Measurements from ENCODE around the gene GUCD1. TPM values are rescaled to one million over a fixed set of nuclear protein-coding genes. Genes with fewer than 3 reads are reported as not detected.
A peak's percentile ranks its signal among the peaks of the same experiment; 100 is the strongest.

Gene GUCD1
- total and polyA plus RNA-seq, 7 donors = 114 to 232 (median 151) TPM

DNA sequence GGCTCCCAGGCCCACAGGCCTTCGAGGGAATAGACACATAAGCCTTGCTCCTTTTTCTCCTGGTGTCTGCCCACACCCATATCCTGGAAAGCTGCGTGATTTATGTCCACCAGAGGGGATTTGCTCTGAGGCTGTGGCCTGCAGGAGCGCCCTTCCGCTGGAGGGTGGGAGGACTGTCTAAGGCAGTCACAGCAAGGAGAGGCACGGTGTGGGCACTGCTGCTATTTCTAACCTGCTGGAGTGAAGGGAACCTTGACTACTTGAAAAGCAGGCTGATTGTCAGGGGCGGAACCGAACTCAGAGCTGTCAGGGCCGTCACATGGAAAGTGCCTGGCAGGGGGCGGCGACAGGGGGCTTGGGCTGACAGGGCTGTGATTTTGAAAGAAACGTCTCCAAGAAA, 56.1 kb downstream of the GUCD1 start:
- Histone ChIP-seq H3K36me3 (ENCODE audit: insufficient read depth in 1 of 2, low read depth in 1 of 2) (no peaks in the 10 kb centered on the region), H3K27me3 (ENCODE audit: insufficient read depth in 3 of 3, low read length in 2 of 3) (peaks cover 0 to 13% (median 12%) of the 10 kb centered on the region in 3 donors), H3K4me3 (no peak overlapping the region), H3K27ac (no peak overlapping the region), H3K9me3 (no peaks in the 10 kb centered on the region), H3K4me1 (peaks cover 17% of the 10 kb centered on the region)
- TF ChIP-seq, protein P1, sequence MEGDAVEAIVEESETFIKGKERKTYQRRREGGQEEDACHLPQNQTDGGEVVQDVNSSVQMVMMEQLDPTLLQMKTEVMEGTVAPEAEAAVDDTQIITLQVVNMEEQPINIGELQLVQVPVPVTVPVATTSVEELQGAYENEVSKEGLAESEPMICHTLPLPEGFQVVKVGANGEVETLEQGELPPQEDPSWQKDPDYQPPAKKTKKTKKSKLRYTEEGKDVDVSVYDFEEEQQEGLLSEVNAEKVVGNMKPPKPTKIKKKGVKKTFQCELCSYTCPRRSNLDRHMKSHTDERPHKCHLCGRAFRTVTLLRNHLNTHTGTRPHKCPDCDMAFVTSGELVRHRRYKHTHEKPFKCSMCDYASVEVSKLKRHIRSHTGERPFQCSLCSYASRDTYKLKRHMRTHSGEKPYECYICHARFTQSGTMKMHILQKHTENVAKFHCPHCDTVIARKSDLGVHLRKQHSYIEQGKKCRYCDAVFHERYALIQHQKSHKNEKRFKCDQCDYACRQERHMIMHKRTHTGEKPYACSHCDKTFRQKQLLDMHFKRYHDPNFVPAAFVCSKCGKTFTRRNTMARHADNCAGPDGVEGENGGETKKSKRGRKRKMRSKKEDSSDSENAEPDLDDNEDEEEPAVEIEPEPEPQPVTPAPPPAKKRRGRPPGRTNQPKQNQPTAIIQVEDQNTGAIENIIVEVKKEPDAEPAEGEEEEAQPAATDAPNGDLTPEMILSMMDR (IDR thresholded peaks at IDR 0.05) = no peak
- DNase-seq = no peak
- intact Hi-C loops (cut with DNase I) = no loop called here
- ATAC-seq = no peak
- WGBS, 3 donors = 92 to 96% (median 93%) methylated on average over 11 of the region's 11 CpGs

- Histone ChIP-seq H3K27me3 (ENCODE audit: insufficient read depth in 3 of 3, low read length in 2 of 3) (peaks cover 0 to 14% (median 13%) of the 10 kb centered on the region in 3 donors), H3K4me1 (peaks cover 17% of the 10 kb centered on the region), H3K36me3 (ENCODE audit: insufficient read depth in 1 of 2, low read depth in 1 of 2) (no peaks in the 10 kb centered on the region), H3K27ac (no peak overlapping the region), H3K4me3 (no peak overlapping the region), H3K9me3 (no peaks in the 10 kb centered on the region)
- intact Hi-C loops (cut with DNase I) = no loop called here
- DNase-seq (no peak), ATAC-seq (no peak)
- WGBS, 3 donors = 84 to 93% (median 90%) methylated on average over 2 of the region's 2 CpGs
- TF ChIP-seq, protein P1 (IDR thresholded peaks at IDR 0.05) = no peak
Observed at GRCh38 chr22:24497841-24498258, 57.1 kb downstream of the GUCD1 start.

GRCh38 chr22:24496661-24497060, 58.3 kb downstream of the GUCD1 start:
- ATAC-seq (no peak), DNase-seq (no peak)
- TF ChIP-seq, protein P1 (IDR thresholded peaks at IDR 0.05) = no peak
- Histone ChIP-seq H3K27ac (no peak overlapping the region), H3K36me3 (ENCODE audit: insufficient read depth in 1 of 2, low read depth in 1 of 2) (no peaks in the 10 kb centered on the region), H3K4me1 (peaks cover 17% of the 10 kb centered on the region), H3K9me3 (no peaks in the 10 kb centered on the region), H3K27me3 (ENCODE audit: insufficient read depth in 3 of 3, low read length in 2 of 3) (peaks cover 0 to 21% (median 14%) of the 10 kb centered on the region in 3 donors), H3K4me3 (no peak overlapping the region)
- 90 to 100% (median 91%) methylated on average over 2 of the region's 2 CpGs for WGBS, 3 donors
- intact Hi-C loops (cut with DNase I) = no loop called here

DNA sequence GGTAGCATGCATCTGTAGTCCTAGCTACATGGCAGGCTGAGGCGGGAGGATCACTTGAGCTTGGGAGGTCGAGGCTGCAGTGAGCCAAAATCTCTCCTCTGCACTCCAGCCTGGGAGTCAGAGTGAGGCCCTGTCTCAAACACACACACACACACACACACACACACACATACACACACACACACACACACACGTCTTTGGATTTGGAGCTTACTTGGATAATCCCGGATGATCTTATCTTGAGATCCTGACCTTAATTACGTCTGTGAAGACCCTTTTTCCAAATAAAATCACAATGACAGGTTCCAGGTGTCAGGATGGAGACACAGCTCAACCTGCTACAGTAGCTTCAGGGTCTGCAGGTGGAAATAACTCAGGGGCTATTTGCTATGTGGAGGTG, 58.7 kb downstream of the GUCD1 start:
- no peak overlapping the region for H3K27ac ChIP-seq
- DNase-seq = no peak
- TF ChIP-seq, protein P1 (IDR thresholded peaks at IDR 0.05) = no peak
- 81 to 85% (median 84%) methylated on average over 5 of the region's 5 CpGs for WGBS, 3 donors
- no peak for ATAC-seq
- H3K36me3 ChIP-seq (ENCODE audit: insufficient read depth in 1 of 2, low read depth in 1 of 2) = no peaks in the 10 kb centered on the region
- peaks cover 14% of the 10 kb centered on the region for H3K4me1 ChIP-seq
- no peaks in the 10 kb centered on the region for H3K9me3 ChIP-seq
- no peak overlapping the region for H3K4me3 ChIP-seq
- peaks cover 0 to 21% (median 14%) of the 10 kb centered on the region in 3 donors for H3K27me3 ChIP-seq (ENCODE audit: insufficient read depth in 3 of 3, low read length in 2 of 3)
- intact Hi-C loops (cut with DNase I) = no loop called here

DNA sequence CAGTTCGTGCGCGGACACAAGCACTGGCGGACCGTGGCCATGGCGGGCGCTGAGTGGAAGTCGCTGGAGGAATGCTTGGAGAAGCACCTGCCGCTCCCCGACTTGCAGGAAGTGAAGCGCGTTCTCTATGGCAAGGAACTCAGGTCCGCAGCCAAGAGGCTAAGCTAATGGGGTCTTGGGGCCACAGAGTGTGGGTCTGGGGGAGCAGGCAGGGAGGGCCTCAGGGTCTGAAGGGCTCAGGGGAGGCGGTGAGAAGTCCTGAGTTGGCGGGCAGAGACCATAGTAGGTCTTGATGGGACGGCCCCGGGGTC, 59.6 kb downstream of the GUCD1 start:
- peaks cover 0 to 21% (median 14%) of the 10 kb centered on the region in 3 donors for H3K27me3 ChIP-seq (ENCODE audit: insufficient read depth in 3 of 3, low read length in 2 of 3)
- WGBS, 3 donors = 94 to 97% (median 94%) methylated on average over 17 of the region's 17 CpGs
- no peaks in the 10 kb centered on the region for H3K9me3 ChIP-seq
- ATAC-seq (peak in 1 of 4 donors; percentile 18), DNase-seq (no peak)
- H3K27ac ChIP-seq = no peak overlapping the region
- no peaks in the 10 kb centered on the region for H3K36me3 ChIP-seq (ENCODE audit: insufficient read depth in 1 of 2, low read depth in 1 of 2)
- intact Hi-C loops (cut with DNase I) = no loop called here
- TF ChIP-seq, protein P1 (IDR thresholded peaks at IDR 0.05) = no peak
- H3K4me3 ChIP-seq = no peak overlapping the region
- peaks cover 7% of the 10 kb centered on the region for H3K4me1 ChIP-seq

Measured in psoas muscle (tissue), 8 donors.